HepG2 (cell line): ENCODE measurements around the gene WDR76. TPM values are rescaled to one million over a fixed set of nuclear protein-coding genes. Genes with fewer than 3 reads are reported as not detected.

Experiments used
- ATAC-seq: fragments of 200-7000 bp; cut with Tn5 transposase; 3 replicates; pipeline ENCODE4 v1.9.1; 2020; ENCODE audit warnings: mild to moderate bottlenecking, moderate library complexity
- BruUV-seq: library from RNA; stranded (reverse); fragments of 400-500 nt; replicated peaks from 2 replicates; lab custom pipeline; 2021; lab: Mats Ljungman, UMichigan
- CTCF ChIA-PET: fragments of 300-600 bp; formaldehyde crosslinking; extraction: SDS; loops from one replicate; lab custom pipeline; 2021; ENCODE audit warnings: low total read pairs, inconsistent platforms, low intra/inter-chr PET ratio; lab: Yijun Ruan, JAX
- POLR2A ChIA-PET: fragments of 350-600 bp; sonication (Branson Sonifier 250); formaldehyde crosslinking; loops from one replicate; lab custom pipeline; 2020; ENCODE audit warnings: antibody characterized with exemption, inconsistent platforms; lab: Yijun Ruan, JAX
- DNase-seq: peaks from one replicate; pipeline ENCODE4 v3.0.0-alpha.2; 2015; ENCODE audit warnings: low spot score
- FAIRE-seq: peaks from 3 replicates; lab custom pipeline; 2011; peaks lifted over from hg19 to GRCh38; lab: Jason Lieb, UNC
- H2AFZ ChIP-seq: one replicate; pipeline ENCODE4 v1.6.1; 2011; ENCODE audit warnings: low read length, inconsistent platforms
- H3K27ac ChIP-seq: fragments of 300-600 bp; 3 replicates; pipeline ENCODE4 v1.8.0; 2011; ENCODE audit warnings: mixed run types, mild to moderate bottlenecking, mixed read lengths, low read length, inconsistent platforms; ENCODE audit not compliant: insufficient read depth; ENCODE audit errors: extremely low read length
- H3K27me3 ChIP-seq, 2 experiments: fragments of 200-600 bp in 1 of 2; 2 replicates in 1 of 2; 3 replicates in 1 of 2; pipeline versions ENCODE4 v1.6.0 to v1.8.0; 2011; ENCODE audit warnings: low read length in 2 of 2, mild to moderate bottlenecking in 2 of 2, moderate library complexity in 2 of 2, inconsistent platforms in 1 of 2; ENCODE audit not compliant: insufficient read depth in 2 of 2, control insufficient read depth in 1 of 2
- H3K36me3 ChIP-seq, 2 experiments: fragments of 200-600 bp in 1 of 2; replicated peaks in 1 of 2; 2 replicates in 1 of 2; 3 replicates in 1 of 2; pipeline versions ENCODE4 v1.5.1 to v1.8.0; 2011; ENCODE audit warnings: low read length in 2 of 2, inconsistent platforms in 1 of 2; ENCODE audit not compliant: insufficient read depth in 2 of 2, control insufficient read depth in 1 of 2
- H3K4me1 ChIP-seq: 2 replicates; pipeline ENCODE4 v1.5.1; 2012; ENCODE audit warnings: low read length, inconsistent platforms; ENCODE audit not compliant: insufficient read depth
- H3K4me2 ChIP-seq: 2 replicates; pipeline ENCODE4 v1.6.0; 2011; ENCODE audit warnings: low read depth, low read length, inconsistent platforms
- H3K4me3 ChIP-seq, 3 experiments: fragments of 200-600 bp in 1 of 3; sonication (generic), shearing (Covaris generic) in 1 of 3; replicated peaks in 1 of 3; 2 replicates each; pipeline ENCODE4 v1.5.1; 2011 to 2016; ENCODE audit warnings: low read length in 3 of 3, inconsistent platforms in 2 of 3, low read depth in 2 of 3, mild to moderate bottlenecking in 2 of 3, control low read depth in 1 of 3, mixed read lengths in 1 of 3; ENCODE audit not compliant: insufficient read depth in 1 of 3
- H3K79me2 ChIP-seq: one replicate; pipeline ENCODE4 v1.6.1; 2011; ENCODE audit warnings: low read length, inconsistent platforms; ENCODE audit not compliant: insufficient read depth
- H3K9ac ChIP-seq: 2 replicates; pipeline ENCODE4 v1.6.0; 2011; ENCODE audit warnings: mild to moderate bottlenecking, low read depth, low read length, inconsistent platforms; ENCODE audit not compliant: insufficient read depth
- H3K9me3 ChIP-seq: 2 replicates; pipeline ENCODE4 v1.5.1; 2012; ENCODE audit warnings: mild to moderate bottlenecking, low read length
- H4K20me1 ChIP-seq: 2 replicates; pipeline ENCODE4 v1.6.0; 2011; ENCODE audit warnings: inconsistent platforms, mild to moderate bottlenecking, low read length, moderate library complexity; ENCODE audit not compliant: insufficient read depth
- CEBPG ChIP-seq: IDR thresholded peaks from 2 replicates; pipeline ENCODE4 v1.6.1; 2016
- CHCHD3 ChIP-seq: sonication (generic); formaldehyde crosslinking; IDR thresholded peaks from 2 replicates; pipeline ENCODE4 v1.8.0; 2022; ENCODE audit warnings: mild to moderate bottlenecking, missing genetic modification reagents, moderate library complexity
- DDIT3 ChIP-seq: sonication (generic); formaldehyde crosslinking; IDR thresholded peaks from 2 replicates; pipeline ENCODE4 v1.4.0; 2020; ENCODE audit warnings: mild to moderate bottlenecking, missing genetic modification reagents
- EHMT2 ChIP-seq: fragments of 200-600 bp; sonication (generic); IDR thresholded peaks from 2 replicates; pipeline ENCODE4 v1.7.0; 2017; ENCODE audit warnings: antibody characterized with exemption, low read depth, low read length, borderline replicate concordance
- FOXO4 ChIP-seq: sonication (generic); formaldehyde crosslinking; conservative IDR thresholded peaks from 2 replicates; pipeline ENCODE4 v1.8.1; 2023; ENCODE audit warnings: missing genetic modification reagents
- HNRNPK ChIP-seq: fragments of 200-400 bp; formaldehyde crosslinking; IDR thresholded peaks from 2 replicates; pipeline ENCODE4 v1.6.1; 2018; ENCODE audit warnings: low read length, low read depth, moderate library complexity, mild to moderate bottlenecking; ENCODE audit not compliant: poor library complexity, severe bottlenecking
- IRF9 ChIP-seq: sonication (generic); formaldehyde crosslinking; IDR thresholded peaks from 2 replicates; pipeline ENCODE4 v1.8.0; 2022; ENCODE audit warnings: missing genetic modification reagents, mild to moderate bottlenecking, borderline replicate concordance
- KAT2B ChIP-seq: fragments of 150-350 bp; IDR thresholded peaks from 2 replicates; pipeline ENCODE4 v1.6.1; 2014; ENCODE audit warnings: low read depth, low read length, borderline replicate concordance
- NFE2L1 ChIP-seq: sonication (generic); formaldehyde crosslinking; IDR thresholded peaks from 2 replicates; pipeline ENCODE4 v1.4.0; 2020; ENCODE audit warnings: missing genetic modification reagents, mild to moderate bottlenecking, borderline replicate concordance
- NFYC ChIP-seq: IDR thresholded peaks from 2 replicates; pipeline ENCODE4 v1.6.1; 2016; ENCODE audit warnings: missing genetic modification reagents, missing compliant biosample characterization
- NR2F6 ChIP-seq, 2 experiments: IDR thresholded peaks; 2 replicates each; pipeline ENCODE4 v1.6.1; 2016; ENCODE audit warnings: antibody characterized with exemption in 1 of 2, mild to moderate bottlenecking in 1 of 2
- SRF ChIP-seq: IDR thresholded peaks from 2 replicates; pipeline ENCODE4 v1.6.1; 2011; ENCODE audit warnings: mild to moderate bottlenecking, low read depth, low read length, moderate library complexity
- TEF ChIP-seq: sonication (generic); formaldehyde crosslinking; IDR thresholded peaks from 2 replicates; pipeline ENCODE4 v1.5.0; 2020; ENCODE audit warnings: missing genetic modification reagents
- ZBTB42 ChIP-seq: sonication (generic); formaldehyde crosslinking; IDR thresholded peaks from 2 replicates; pipeline ENCODE4 v1.5.0; 2020; ENCODE audit warnings: mild to moderate bottlenecking, missing genetic modification reagents
- ZNF138 ChIP-seq: sonication (generic); formaldehyde crosslinking; IDR thresholded peaks from 2 replicates; pipeline ENCODE4 v1.5.0; 2020; ENCODE audit warnings: mild to moderate bottlenecking, low read depth, missing genetic modification reagents
- ZNF547 ChIP-seq: sonication (generic); formaldehyde crosslinking; IDR thresholded peaks from 2 replicates; pipeline ENCODE4 v1.5.1; 2020; ENCODE audit warnings: mild to moderate bottlenecking, missing genetic modification reagents
- ZNF713 ChIP-seq: sonication (generic); formaldehyde crosslinking; IDR thresholded peaks from 2 replicates; pipeline ENCODE4 v1.4.0; 2020; ENCODE audit warnings: mild to moderate bottlenecking, missing genetic modification reagents
- ZNF782 ChIP-seq: sonication (generic); formaldehyde crosslinking; IDR thresholded peaks from 2 replicates; pipeline ENCODE4 v1.4.0; 2020; ENCODE audit warnings: missing genetic modification reagents, mild to moderate bottlenecking, borderline replicate concordance
- WGBS: methylation state at CpG from one replicate; pipeline ENCODE4 v1.1.6; 2017; ENCODE audit warnings: low lambda C conversion rate; 5-methylcytosine and 5-hydroxymethylcytosine counted together
- in situ Hi-C: cut with HindIII; loops from 2 replicates; pipeline ENCODE4 v1.10.0; 2017; ENCODE audit warnings: low pct_unique_long_range_greater_than_20kb; ENCODE audit not compliant: extremely low pct_ligation_motif_present
- intact Hi-C: fragments of 100-400 bp; cut with micrococcal nuclease; formaldehyde crosslinking; loops from one replicate; pipeline ENCODE4 v1.10.0; 2022; ENCODE audit not compliant: unreplicated experiment
- polyA plus RNA-seq, 8 experiments: library from polyadenylated mRNA; depleted of rRNA in 3 of 8; stranded (reverse) in 7 of 8; unstranded in 1 of 8; fragments of >200 nt; fragmentation: Illumina TruSeq in 4 of 8; extraction: Trizol in 4 of 8; gene quantifications; 2 replicates each; pipeline versions ENCODE4 v1.2.1 to v1.2.3, GENCODE V29; 2011 to 2016; ENCODE audit warnings: low read depth in 4 of 8, missing spikeins in 1 of 8, mixed read lengths in 1 of 8; ENCODE audit not compliant: insufficient read depth in 1 of 8
- total RNA-seq, 5 experiments: library from RNA; depleted of rRNA; stranded (reverse); fragments of >200 nt; fragmentation: Illumina TruSeq; extraction: Trizol; gene quantifications; 2 replicates each; pipeline ENCODE4 v1.2.3, GENCODE V29; 2016; ENCODE audit warnings: low read depth in 1 of 5

The WDR76 gene
- total and polyA plus RNA-seq, 2 of the 13 experiments (the other 11 are each of a cell fraction or from before 2014, with no cell fraction given): 1.1 to 9.7 TPM

GRCh38 chr15:43889042-43889441, 62.2 kb downstream of the WDR76 start (continued):
- TF ChIP-seq IRF9 (CRISPR knock-in tag): no peak
- TF ChIP-seq NR2F6 (IDR thresholded peaks at IDR 0.05): no peak
- TF ChIP-seq NR2F6 (CRISPR knock-in tag; IDR thresholded peaks at IDR 0.05): no peak
- no peak for TF ChIP-seq DDIT3 (CRISPR knock-in tag)
- no peak for TF ChIP-seq ZNF547

- POLR2A ChIA-PET: no interaction called here
- DNase-seq (no peak), FAIRE-seq (no peak), ATAC-seq (no peak)
- no peak overlapping the region for H3K4me3 ChIP-seq
- peaks cover 13% of the 10 kb centered on the region for H3K4me1 ChIP-seq
- H3K36me3 ChIP-seq: no peaks in the 10 kb centered on the region
- no peaks in the 10 kb centered on the region for H4K20me1 ChIP-seq
- no peaks in the 10 kb centered on the region for H3K27me3 ChIP-seq
- no TSS peak for BruUV-seq
- WGBS: 37% methylated on average over 1 of the region's 1 CpG
- H2AFZ ChIP-seq: no peak overlapping the region
- in situ Hi-C loops: loop anchor here (25.0 kb wide), 1 partner anchor 618 kb away; no protein-coding TSS in a partner anchor
- intact Hi-C loops: no loop called here
- H3K9me3 ChIP-seq: no peaks in the 10 kb centered on the region
- H3K27ac ChIP-seq: no peak overlapping the region
- CTCF ChIA-PET: no interaction called here
- no peaks in the 10 kb centered on the region for H3K79me2 ChIP-seq
- no peak overlapping the region for H3K9ac ChIP-seq
- no peak overlapping the region for H3K4me2 ChIP-seq
- TF ChIP-seq SRF (no peak), EHMT2 (no peak), CHCHD3 (no peak), ZNF138 (no peak), CEBPG (CRISPR knock-in tag) (no peak), TEF (CRISPR knock-in tag) (no peak), HNRNPK (no peak), ZNF713 (no peak), NFYC (CRISPR knock-in tag) (no peak), NFE2L1 (CRISPR knock-in tag) (no peak), ZNF782 (no peak), KAT2B (no peak), FOXO4 (no peak), ZBTB42 (CRISPR knock-in tag) (no peak)
These were observed 67.2 kb downstream of the WDR76 start for GRCh38 chr15:43893956-43894355.
